ENCODE results near the gene OR6C1. TPM values are rescaled to one million over a fixed set of nuclear protein-coding genes. Genes with fewer than 3 reads are reported as not detected.
"Not testable (repeated sequence)": the region's sequence is repeated elsewhere in the genome, so short reads cannot be mapped to it uniquely, and the experiment has no call there.

Gene OR6C1
- total RNA-seq = not detected
- polyA plus RNA-seq = not detected

DNA sequence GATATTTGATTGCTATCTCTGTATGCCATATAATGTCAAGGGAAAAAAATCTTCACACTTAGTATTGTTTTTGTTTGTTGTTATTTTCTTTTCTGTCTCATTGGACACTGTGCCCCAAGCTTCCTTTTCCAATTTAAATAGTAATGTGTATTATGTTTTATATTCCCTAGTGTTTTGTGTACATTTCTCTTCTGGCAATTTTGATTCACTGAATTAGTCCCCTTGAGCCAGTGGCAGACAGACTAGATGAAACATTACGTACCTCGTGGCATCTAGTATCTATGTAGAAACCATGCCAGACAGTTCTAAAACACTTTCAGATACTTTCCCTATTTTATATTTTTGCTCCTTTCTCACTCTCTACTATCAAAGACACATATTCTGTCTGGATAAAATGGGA, at the start of gene OR6C1:
Gene OR6C1 (plus strand): TSS at position 301 of the 400 bp plus-strand sequence. CDS start 6,257 bp downstream, outside the sequence.
- intact Hi-C loops (cut with micrococcal nuclease) = no loop called here
- Histone ChIP-seq H3K4me3 (ENCODE audit: low read length in 2 of 2) (no peak within 1 kb of the TSS), H3K36me3 (ENCODE audit: insufficient read depth, low read length) (no peaks in the 10 kb centered on the region), H3K4me1 (ENCODE audit: insufficient read depth, low read length) (no peaks in the 10 kb centered on the region), H3K27ac (ENCODE audit: low read depth, low read length) (no peak within 1 kb of the TSS), H3K27me3 (ENCODE audit: insufficient read depth, low read length) (no peaks in the 10 kb centered on the region), H3K9me3 (ENCODE audit: control insufficient read depth in 1 of 2, low read length in 2 of 2) (no peaks in the 10 kb centered on the region)
- Mint-ChIP-seq H3K27me3 (peaks cover 15 to 20% of the 10 kb centered on the region in 2 donors), H3K9me3 (peaks cover 0 to 1% (median under 1%) of the 10 kb centered on the region in 8 donors), H3K4me3 (no peak within 1 kb of the TSS), H3K36me3 (no peaks in the 10 kb centered on the region), H3K4me1 (no peaks in the 10 kb centered on the region), H3K27ac (no peak within 1 kb of the TSS)
- POLR2A ChIA-PET (ENCODE audit: partially characterized antibody) = no interaction called here
- no peak for DNase-seq
- CTCF ChIA-PET (ENCODE audit: partially characterized antibody) = no interaction called here

DNA sequence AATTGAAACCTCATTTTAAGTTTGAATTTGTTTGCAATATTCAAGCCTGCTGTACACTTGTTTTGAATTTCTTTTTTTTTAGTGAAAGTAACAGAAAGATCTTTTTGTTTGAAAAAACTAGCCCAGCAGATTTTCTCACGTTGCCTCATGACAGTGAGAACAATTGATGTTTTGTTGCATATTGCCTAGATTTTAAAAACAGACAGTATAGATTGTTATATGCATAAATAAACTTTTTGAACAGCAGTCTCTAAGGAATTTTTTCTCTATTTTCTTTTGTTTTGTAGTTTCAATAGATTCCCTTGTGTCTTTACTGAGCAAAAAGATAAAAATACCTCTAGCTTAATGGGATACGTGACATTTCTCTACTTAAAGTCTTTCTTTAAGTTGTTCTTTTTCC, 33.2 kb upstream of the OR6C1 start:
- Histone ChIP-seq H3K4me3 (ENCODE audit: low read length in 2 of 2) (no peak overlapping the region), H3K27me3 (ENCODE audit: insufficient read depth, low read length) (no peaks in the 10 kb centered on the region), H3K36me3 (ENCODE audit: insufficient read depth, low read length) (no peaks in the 10 kb centered on the region), H3K27ac (ENCODE audit: low read depth, low read length) (no peak overlapping the region), H3K4me1 (ENCODE audit: insufficient read depth, low read length) (no peaks in the 10 kb centered on the region), H3K9me3 (ENCODE audit: control insufficient read depth in 1 of 2, low read length in 2 of 2) (no peaks in the 10 kb centered on the region)
- intact Hi-C loops (cut with micrococcal nuclease) = no loop called here
- no peaks in the 10 kb centered on the region for H3K4me1 Mint-ChIP-seq
- H3K36me3 Mint-ChIP-seq = no peaks in the 10 kb centered on the region
- H3K9me3 Mint-ChIP-seq = peaks cover 0 to 15% (median 3%) of the 10 kb centered on the region in 8 donors
- H3K27me3 Mint-ChIP-seq = peaks cover 2 to 6% of the 10 kb centered on the region in 2 donors
- no peak overlapping the region for H3K27ac Mint-ChIP-seq
- ChIA-PET CTCF (ENCODE audit: partially characterized antibody) (no interaction called here), POLR2A (ENCODE audit: partially characterized antibody) (no interaction called here)
- no peak for DNase-seq
- no peak overlapping the region for H3K4me3 Mint-ChIP-seq

DNA sequence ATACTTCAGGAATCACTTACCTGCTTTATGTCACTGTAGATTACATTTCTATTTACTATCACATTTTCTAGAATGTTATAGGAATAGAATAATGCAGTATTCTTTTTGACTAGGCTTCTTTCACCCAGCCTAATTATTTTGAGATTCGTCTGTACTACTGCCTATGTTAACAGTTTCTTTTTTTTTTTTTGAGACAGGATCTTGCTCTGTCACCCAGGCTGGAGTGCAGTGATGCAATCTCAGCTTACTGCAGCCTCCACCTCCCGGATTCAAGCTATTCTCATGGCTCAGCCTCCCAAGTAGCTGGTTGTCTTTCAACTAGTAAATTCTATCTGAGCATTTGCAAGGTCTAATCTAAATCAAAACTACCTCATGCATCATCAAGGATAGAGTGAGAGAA, 24.1 kb upstream of the OR6C1 start:
- Histone ChIP-seq H3K4me1 (ENCODE audit: insufficient read depth, low read length) (no peaks in the 10 kb centered on the region), H3K4me3 (ENCODE audit: low read length in 2 of 2) (no peak overlapping the region), H3K27ac (ENCODE audit: low read depth, low read length) (no peak overlapping the region), H3K9me3 (ENCODE audit: control insufficient read depth in 1 of 2, low read length in 2 of 2) (no peaks in the 10 kb centered on the region), H3K27me3 (ENCODE audit: insufficient read depth, low read length) (no peaks in the 10 kb centered on the region), H3K36me3 (ENCODE audit: insufficient read depth, low read length) (no peaks in the 10 kb centered on the region)
- Mint-ChIP-seq H3K27me3 (peaks cover 10 to 22% of the 10 kb centered on the region in 2 donors), H3K4me1 (no peaks in the 10 kb centered on the region), H3K36me3 (no peaks in the 10 kb centered on the region), H3K9me3 (no peaks in the 10 kb centered on the region), H3K27ac (no peak overlapping the region), H3K4me3 (no peak overlapping the region)
- ChIA-PET CTCF (ENCODE audit: partially characterized antibody) (no interaction called here), POLR2A (ENCODE audit: partially characterized antibody) (no interaction called here)
- intact Hi-C loops (cut with micrococcal nuclease) = no loop called here
- DNase-seq = no peak

DNA sequence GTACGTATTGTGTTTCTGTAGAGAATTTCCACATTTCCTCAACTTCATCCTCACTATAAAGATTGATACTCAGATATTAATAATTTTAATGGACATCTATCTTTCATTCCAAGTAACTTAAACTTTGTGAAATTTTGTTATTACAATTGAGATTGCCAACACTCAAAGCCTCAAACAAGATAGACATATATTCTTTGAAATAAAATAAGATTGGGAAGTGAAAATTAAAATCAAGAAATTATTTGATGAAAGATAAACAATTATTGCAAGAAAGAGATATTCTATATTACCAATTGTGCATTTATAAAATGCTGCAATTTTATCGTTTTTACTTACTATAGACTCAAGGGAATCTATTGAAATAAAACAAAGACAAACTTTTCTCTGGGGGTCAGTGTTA, 17.7 kb upstream of the OR6C1 start, which contains the start of gene OR6C6:
Gene OR6C6 (minus strand): TSS at position 101 of the 400 bp plus-strand sequence. CDS start 1,337 bp downstream, outside the sequence.
- Mint-ChIP-seq H3K36me3 (no peaks in the 10 kb centered on the region), H3K9me3 (peaks cover 0 to 12% (median 4%) of the 10 kb centered on the region in 8 donors), H3K4me3 (no peak within 1 kb of the TSS), H3K27ac (no peak within 1 kb of the TSS), H3K27me3 (peaks cover 18 to 22% of the 10 kb centered on the region in 2 donors), H3K4me1 (no peaks in the 10 kb centered on the region)
- POLR2A ChIA-PET (ENCODE audit: partially characterized antibody) = no interaction called here
- CTCF ChIA-PET (ENCODE audit: partially characterized antibody) = no interaction called here
- Histone ChIP-seq H3K4me1 (ENCODE audit: insufficient read depth, low read length) (no peaks in the 10 kb centered on the region), H3K4me3 (ENCODE audit: low read length in 2 of 2) (no peak within 1 kb of the TSS), H3K27me3 (ENCODE audit: insufficient read depth, low read length) (peaks cover 5% of the 10 kb centered on the region), H3K9me3 (ENCODE audit: control insufficient read depth in 1 of 2, low read length in 2 of 2) (no peaks in the 10 kb centered on the region), H3K27ac (ENCODE audit: low read depth, low read length) (no peak within 1 kb of the TSS), H3K36me3 (ENCODE audit: insufficient read depth, low read length) (no peaks in the 10 kb centered on the region)
- intact Hi-C loops (cut with micrococcal nuclease) = no loop called here
- DNase-seq = no peak

DNA sequence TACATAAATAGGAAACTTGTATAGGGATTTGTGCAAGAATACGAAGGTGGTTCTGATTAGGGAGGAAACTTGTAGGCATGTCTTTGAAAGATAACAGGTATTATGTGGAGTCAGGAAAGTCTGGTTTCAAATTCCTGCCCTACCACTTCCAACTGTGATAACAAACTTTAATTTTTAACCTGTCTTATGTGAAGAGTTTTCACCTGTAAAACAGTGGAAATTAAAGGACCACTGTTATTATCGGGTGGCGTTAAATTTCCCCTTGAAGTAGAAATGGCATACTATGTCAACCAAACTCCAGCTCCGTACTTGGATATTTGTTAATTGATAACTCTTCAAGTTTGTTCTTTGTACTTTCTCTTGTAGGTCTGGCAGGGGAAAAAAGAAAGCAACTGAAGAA, 6.1 kb downstream of the OR6C1 start:
- H3K36me3 Mint-ChIP-seq = no peaks in the 10 kb centered on the region
- DNase-seq = no peak
- H3K36me3 ChIP-seq (ENCODE audit: insufficient read depth, low read length) = no peaks in the 10 kb centered on the region
- H3K9me3 ChIP-seq (ENCODE audit: control insufficient read depth in 1 of 2, low read length in 2 of 2) = no peaks in the 10 kb centered on the region
- no peaks in the 10 kb centered on the region for H3K4me1 Mint-ChIP-seq
- POLR2A ChIA-PET (ENCODE audit: partially characterized antibody) = no interaction called here
- no peak overlapping the region for H3K4me3 ChIP-seq (ENCODE audit: low read length in 2 of 2)
- H3K4me1 ChIP-seq (ENCODE audit: insufficient read depth, low read length) = no peaks in the 10 kb centered on the region
- intact Hi-C loops (cut with micrococcal nuclease) = no loop called here
- H3K27ac Mint-ChIP-seq = no peak overlapping the region
- no peak overlapping the region for H3K4me3 Mint-ChIP-seq
- no peak overlapping the region for H3K27ac ChIP-seq (ENCODE audit: low read depth, low read length)
- no peaks in the 10 kb centered on the region for H3K27me3 ChIP-seq (ENCODE audit: insufficient read depth, low read length)
- CTCF ChIA-PET (ENCODE audit: partially characterized antibody) = no interaction called here
- H3K27me3 Mint-ChIP-seq = peaks cover 15% of the 10 kb centered on the region in 2 donors
- H3K9me3 Mint-ChIP-seq = peaks cover 0 to 14% (median 6%) of the 10 kb centered on the region in 8 donors

DNA sequence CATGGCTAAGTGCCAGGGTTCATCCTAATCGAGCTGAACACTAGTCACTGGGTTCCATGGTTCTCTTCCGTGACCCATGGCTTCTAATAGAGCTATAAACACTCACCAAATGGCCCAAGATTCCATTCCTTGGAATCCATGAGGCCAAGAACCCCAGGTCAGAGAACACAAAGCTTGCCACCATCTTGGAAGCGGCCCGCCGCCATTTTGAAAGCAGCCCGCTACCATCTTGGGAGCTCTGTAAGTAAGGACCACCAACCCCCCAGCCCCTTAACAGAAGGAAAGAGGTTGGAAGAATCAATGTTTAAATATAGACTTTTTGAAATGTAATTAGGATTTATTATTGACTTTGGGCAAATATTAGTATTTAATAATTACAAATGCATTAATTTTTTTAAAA, 11.7 kb downstream of the OR6C1 start:
- CTCF ChIA-PET (ENCODE audit: partially characterized antibody); H3K36me3 ChIP-seq (ENCODE audit: insufficient read depth, low read length); H3K27ac Mint-ChIP-seq; H3K36me3 Mint-ChIP-seq; DNase-seq; H3K4me1 Mint-ChIP-seq; intact Hi-C loops (cut with micrococcal nuclease); H3K27ac ChIP-seq (ENCODE audit: low read depth, low read length); H3K27me3 ChIP-seq (ENCODE audit: insufficient read depth, low read length); H3K4me3 Mint-ChIP-seq; H3K9me3 Mint-ChIP-seq; H3K9me3 ChIP-seq (ENCODE audit: control insufficient read depth in 1 of 2, low read length in 2 of 2); H3K4me1 ChIP-seq (ENCODE audit: insufficient read depth, low read length); POLR2A ChIA-PET (ENCODE audit: partially characterized antibody); H3K4me3 ChIP-seq (ENCODE audit: low read length in 2 of 2): not testable (repeated sequence)
- peaks cover 15 to 17% of the 10 kb centered on the region in 2 donors for H3K27me3 Mint-ChIP-seq

DNA sequence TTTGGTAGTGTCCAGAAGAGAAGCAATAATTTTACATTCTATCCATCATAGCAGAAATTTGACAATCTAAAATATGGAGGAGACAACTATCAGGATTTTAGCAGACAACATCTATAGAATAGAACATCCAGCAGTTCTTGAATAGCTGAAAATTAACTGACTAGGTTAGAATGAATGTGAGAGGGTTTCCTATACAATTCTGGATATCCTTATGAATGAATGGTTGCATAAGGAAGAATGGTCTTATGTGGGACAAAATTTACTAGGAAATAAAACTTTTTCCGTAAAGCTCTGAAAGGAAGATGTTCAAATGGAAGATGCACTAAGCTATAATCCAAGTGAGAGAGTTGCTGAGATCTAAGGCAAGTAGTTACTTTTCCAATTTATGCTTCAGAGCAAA, 16.3 kb downstream of the OR6C1 start, which contains the start of gene OR6C3:
Gene OR6C3 (plus strand): TSS at position 301 of the 400 bp plus-strand sequence. CDS start 955 bp downstream, outside the sequence.
- CTCF ChIA-PET (ENCODE audit: partially characterized antibody) = interaction anchor here (0.6 kb wide), 1 partner anchor 779 kb away, joined by 3 read pairs; no protein-coding TSS in a partner anchor

DNA sequence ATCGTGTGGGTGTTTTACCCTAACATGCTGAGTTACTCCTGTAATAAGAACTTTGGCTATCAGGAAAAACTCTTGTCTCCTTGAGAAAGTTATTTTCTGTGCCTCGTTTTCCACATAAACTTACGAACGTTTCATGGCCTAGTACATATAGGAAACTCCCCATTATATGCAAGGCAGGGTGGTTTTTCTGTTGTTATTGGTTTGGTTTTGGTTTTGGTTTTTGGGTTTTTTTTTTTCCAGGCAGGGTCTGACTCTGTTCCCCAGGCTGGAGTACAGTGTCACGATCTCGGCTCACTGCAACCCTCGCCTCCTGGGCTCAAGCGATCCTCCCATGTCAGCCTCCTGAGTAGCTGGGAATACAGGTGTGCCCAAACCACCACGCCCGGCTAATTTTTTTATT, 21.9 kb downstream of the OR6C1 start:
- Histone ChIP-seq H3K4me1 (ENCODE audit: insufficient read depth, low read length) (no peaks in the 10 kb centered on the region), H3K27ac (ENCODE audit: low read depth, low read length) (no peak overlapping the region), H3K9me3 (ENCODE audit: control insufficient read depth in 1 of 2, low read length in 2 of 2) (no peaks in the 10 kb centered on the region), H3K4me3 (ENCODE audit: low read length in 2 of 2) (no peak overlapping the region), H3K27me3 (ENCODE audit: insufficient read depth, low read length) (peaks cover 4% of the 10 kb centered on the region), H3K36me3 (ENCODE audit: insufficient read depth, low read length) (no peaks in the 10 kb centered on the region)
- ChIA-PET CTCF (ENCODE audit: partially characterized antibody) (no interaction called here), POLR2A (ENCODE audit: partially characterized antibody) (no interaction called here)
- Mint-ChIP-seq H3K4me3 (no peak overlapping the region), H3K9me3 (no peaks in the 10 kb centered on the region), H3K4me1 (no peaks in the 10 kb centered on the region), H3K27me3 (peaks cover 9 to 20% of the 10 kb centered on the region in 2 donors), H3K36me3 (no peaks in the 10 kb centered on the region), H3K27ac (no peak overlapping the region)
- DNase-seq = no peak
- intact Hi-C loops (cut with micrococcal nuclease) = no loop called here

More for the DNA sequence above, 16.3 kb downstream of the OR6C1 start, which contains the start of gene OR6C3:
- H3K4me1 Mint-ChIP-seq = peaks cover 0 to 1% (median 0%) of the 10 kb centered on the region in 4 donors
- H3K27ac ChIP-seq (ENCODE audit: low read depth, low read length) = no peak within 1 kb of the TSS
- H3K27me3 ChIP-seq (ENCODE audit: insufficient read depth, low read length) = no peaks in the 10 kb centered on the region
- no peaks in the 10 kb centered on the region for H3K4me1 ChIP-seq (ENCODE audit: insufficient read depth, low read length)
- POLR2A ChIA-PET (ENCODE audit: partially characterized antibody) = no interaction called here
- H3K9me3 Mint-ChIP-seq = peaks cover 0 to 3% (median 0%) of the 10 kb centered on the region in 8 donors
- no peak within 1 kb of the TSS for H3K27ac Mint-ChIP-seq
- H3K27me3 Mint-ChIP-seq = peaks cover 9 to 19% of the 10 kb centered on the region in 2 donors
- H3K36me3 Mint-ChIP-seq = no peaks in the 10 kb centered on the region
- no peaks in the 10 kb centered on the region for H3K36me3 ChIP-seq (ENCODE audit: insufficient read depth, low read length)
- no peaks in the 10 kb centered on the region for H3K9me3 ChIP-seq (ENCODE audit: control insufficient read depth in 1 of 2, low read length in 2 of 2)
- no peak for DNase-seq
- H3K4me3 ChIP-seq (ENCODE audit: low read length in 2 of 2) = no peak within 1 kb of the TSS
- H3K4me3 Mint-ChIP-seq = no peak within 1 kb of the TSS
- intact Hi-C loops (cut with micrococcal nuclease) = no loop called here
